PC-3 (cell line): ENCODE measurements around the gene CDIP1. TPM values are rescaled to one million over a fixed set of nuclear protein-coding genes. Genes with fewer than 3 reads are reported as not detected.

Source experiments
- ATAC-seq: fragments of 200-7000 bp; cut with Tn5 transposase; 2 replicates; pipeline ENCODE4 v1.9.1; 2020; ENCODE audit warnings: mild to moderate bottlenecking, moderate library complexity
- BruUV-seq: library from RNA; stranded (reverse); fragments of 400-500 nt; replicated peaks from 2 replicates; lab custom pipeline; 2021; lab: Mats Ljungman, UMichigan
- CTCF ChIA-PET: fragments of 300-600 bp; sonication (Branson Sonifier 250); formaldehyde crosslinking; loops from one replicate; lab custom pipeline; 2022; ENCODE audit warnings: antibody characterized with exemption; lab: Charles Lee
- POLR2A ChIA-PET: fragments of 300-600 bp; sonication (Branson Sonifier 250); formaldehyde crosslinking; loops from one replicate; lab custom pipeline; 2022; ENCODE audit warnings: antibody characterized with exemption; ENCODE audit not compliant: unreplicated experiment; lab: Charles Lee
- DNase-seq: peaks from one replicate; pipeline ENCODE4 v3.0.0-alpha.2; 2015
- H2AFZ ChIP-seq: fragments of 300-600 bp; sonication (generic); 2 replicates; pipeline ENCODE4 v1.6.0; 2016; ENCODE audit warnings: antibody characterized with exemption, low read length
- H3F3A ChIP-seq: fragments of 300-600 bp; sonication (generic); one replicate; pipeline ENCODE4 v1.6.0; 2017; ENCODE audit warnings: antibody characterized with exemption, low read length, control low read depth, mild to moderate bottlenecking; ENCODE audit not compliant: unreplicated experiment
- H3K27ac ChIP-seq: fragments of 300-600 bp; sonication (generic); 2 replicates; pipeline ENCODE4 v1.5.1; 2016; ENCODE audit warnings: mild to moderate bottlenecking, low read length
- H3K27me3 ChIP-seq: fragments of 300-600 bp; sonication (generic); 2 replicates; pipeline ENCODE4 v1.6.1; 2016; ENCODE audit warnings: low read length, mixed read lengths
- H3K36me3 ChIP-seq: fragments of 300-600 bp; sonication (generic); 2 replicates; pipeline ENCODE4 v1.6.1; 2016; ENCODE audit warnings: low read depth, mixed run types, low read length, mixed read lengths
- H3K4me1 ChIP-seq: fragments of 300-600 bp; sonication (generic); 2 replicates; pipeline ENCODE4 v1.5.1; 2016; ENCODE audit warnings: low read length; ENCODE audit not compliant: insufficient read depth
- H3K4me2 ChIP-seq: fragments of 300-600 bp; sonication (generic); 2 replicates; pipeline ENCODE4 v1.6.0; 2016; ENCODE audit warnings: low read length
- H3K4me3 ChIP-seq: fragments of 300-600 bp; sonication (generic); 2 replicates; pipeline ENCODE4 v1.5.1; 2016; ENCODE audit warnings: mild to moderate bottlenecking, low read length, mixed read lengths
- H3K79me2 ChIP-seq: fragments of 300-600 bp; sonication (generic); 2 replicates; pipeline ENCODE4 v1.6.1; 2017; ENCODE audit warnings: low read length, mixed read lengths
- H3K9ac ChIP-seq: fragments of 300-600 bp; sonication (generic); 2 replicates; pipeline ENCODE4 v1.6.0; 2016; ENCODE audit warnings: mild to moderate bottlenecking, low read length
- H3K9me2 ChIP-seq: fragments of 300-600 bp; sonication (generic); replicated peaks from 2 replicates; pipeline ENCODE4 v1.6.1; 2016; ENCODE audit warnings: mixed run types, low read length, mixed read lengths
- H3K9me3 ChIP-seq: fragments of 300-600 bp; sonication (generic); 2 replicates; pipeline ENCODE4 v1.6.1; 2016; ENCODE audit warnings: low read length, mixed read lengths
- H4K20me1 ChIP-seq: fragments of 300-600 bp; sonication (generic); 2 replicates; pipeline ENCODE4 v1.6.1; 2016; ENCODE audit warnings: low read length, mixed read lengths
- EZH2 ChIP-seq: fragments of 300-600 bp; sonication (generic); IDR thresholded peaks from one replicate; pipeline ENCODE4 v1.6.1; 2017; ENCODE audit warnings: antibody characterized with exemption, mild to moderate bottlenecking, low read length; ENCODE audit not compliant: unreplicated experiment
- EZH2phosphoT487 ChIP-seq: fragments of 300-600 bp; sonication (generic); IDR thresholded peaks from 2 replicates; pipeline ENCODE4 v1.6.1; 2018; ENCODE audit warnings: mild to moderate bottlenecking, antibody characterized with exemption, low read length, borderline replicate concordance
- intact Hi-C: fragments of 100-400 bp; cut with micrococcal nuclease; formaldehyde crosslinking; loops from 2 replicates; pipeline ENCODE4 v1.9.0; 2023
- total RNA-seq: library from RNA; depleted of rRNA; stranded (reverse); fragments of >200 nt; gene quantifications from 2 replicates; pipeline ENCODE4 v1.2.3, GENCODE V29; 2014
- TF ChIP-seq, protein P1 (sequence below): fragments of 300-600 bp; sonication (generic); conservative IDR thresholded peaks from 2 replicates; pipeline ENCODE4 v1.5.1; 2017; ENCODE audit warnings: antibody characterized with exemption, low read depth, mild to moderate bottlenecking, low read length

The CDIP1 gene
- total RNA-seq, 1 experiment from 2014 or later = 8.7 TPM

DNA sequence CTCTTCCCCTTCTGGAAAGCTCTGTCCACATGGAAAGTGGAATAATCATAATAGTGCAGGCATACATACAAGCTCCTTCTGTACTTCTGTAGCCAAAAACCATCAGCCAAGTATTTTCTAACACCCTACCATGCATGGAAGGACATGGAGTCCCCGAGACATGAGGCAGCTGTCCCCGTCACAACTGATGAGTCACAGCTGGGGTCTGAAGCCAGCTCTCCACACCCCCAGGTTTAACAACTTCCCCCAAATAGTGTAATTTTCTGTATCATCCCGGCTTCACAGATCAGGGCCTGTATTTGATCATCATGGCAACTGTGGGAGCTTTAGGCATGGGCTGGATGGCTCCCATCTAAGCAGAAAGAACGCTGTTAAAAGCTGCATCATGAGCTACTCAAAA is 34.1 kb upstream of the CDIP1 start:
- H3K27me3 ChIP-seq = no peaks in the 10 kb centered on the region
- H2AFZ ChIP-seq = no peak overlapping the region
- no peaks in the 10 kb centered on the region for H3K79me2 ChIP-seq
- H3K4me2 ChIP-seq = no peak overlapping the region
- no peak overlapping the region for H3K9ac ChIP-seq
- no peaks in the 10 kb centered on the region for H4K20me1 ChIP-seq
- no peaks in the 10 kb centered on the region for H3F3A ChIP-seq
- BruUV-seq = no TSS peak
- H3K9me3 ChIP-seq = no peaks in the 10 kb centered on the region
- no peaks in the 10 kb centered on the region for H3K9me2 ChIP-seq
- POLR2A ChIA-PET = no interaction called here
- H3K27ac ChIP-seq = no peak overlapping the region
- CTCF ChIA-PET = no interaction called here
- TF ChIP-seq, protein P1, sequence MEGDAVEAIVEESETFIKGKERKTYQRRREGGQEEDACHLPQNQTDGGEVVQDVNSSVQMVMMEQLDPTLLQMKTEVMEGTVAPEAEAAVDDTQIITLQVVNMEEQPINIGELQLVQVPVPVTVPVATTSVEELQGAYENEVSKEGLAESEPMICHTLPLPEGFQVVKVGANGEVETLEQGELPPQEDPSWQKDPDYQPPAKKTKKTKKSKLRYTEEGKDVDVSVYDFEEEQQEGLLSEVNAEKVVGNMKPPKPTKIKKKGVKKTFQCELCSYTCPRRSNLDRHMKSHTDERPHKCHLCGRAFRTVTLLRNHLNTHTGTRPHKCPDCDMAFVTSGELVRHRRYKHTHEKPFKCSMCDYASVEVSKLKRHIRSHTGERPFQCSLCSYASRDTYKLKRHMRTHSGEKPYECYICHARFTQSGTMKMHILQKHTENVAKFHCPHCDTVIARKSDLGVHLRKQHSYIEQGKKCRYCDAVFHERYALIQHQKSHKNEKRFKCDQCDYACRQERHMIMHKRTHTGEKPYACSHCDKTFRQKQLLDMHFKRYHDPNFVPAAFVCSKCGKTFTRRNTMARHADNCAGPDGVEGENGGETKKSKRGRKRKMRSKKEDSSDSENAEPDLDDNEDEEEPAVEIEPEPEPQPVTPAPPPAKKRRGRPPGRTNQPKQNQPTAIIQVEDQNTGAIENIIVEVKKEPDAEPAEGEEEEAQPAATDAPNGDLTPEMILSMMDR = no peak
- TF ChIP-seq EZH2 (no peak), EZH2phosphoT487 (no peak)
- intact Hi-C loops = no loop called here
- H3K4me1 ChIP-seq = no peaks in the 10 kb centered on the region
- ATAC-seq (no peak), DNase-seq (no peak)
- H3K36me3 ChIP-seq = no peaks in the 10 kb centered on the region
- H3K4me3 ChIP-seq = no peak overlapping the region

DNA sequence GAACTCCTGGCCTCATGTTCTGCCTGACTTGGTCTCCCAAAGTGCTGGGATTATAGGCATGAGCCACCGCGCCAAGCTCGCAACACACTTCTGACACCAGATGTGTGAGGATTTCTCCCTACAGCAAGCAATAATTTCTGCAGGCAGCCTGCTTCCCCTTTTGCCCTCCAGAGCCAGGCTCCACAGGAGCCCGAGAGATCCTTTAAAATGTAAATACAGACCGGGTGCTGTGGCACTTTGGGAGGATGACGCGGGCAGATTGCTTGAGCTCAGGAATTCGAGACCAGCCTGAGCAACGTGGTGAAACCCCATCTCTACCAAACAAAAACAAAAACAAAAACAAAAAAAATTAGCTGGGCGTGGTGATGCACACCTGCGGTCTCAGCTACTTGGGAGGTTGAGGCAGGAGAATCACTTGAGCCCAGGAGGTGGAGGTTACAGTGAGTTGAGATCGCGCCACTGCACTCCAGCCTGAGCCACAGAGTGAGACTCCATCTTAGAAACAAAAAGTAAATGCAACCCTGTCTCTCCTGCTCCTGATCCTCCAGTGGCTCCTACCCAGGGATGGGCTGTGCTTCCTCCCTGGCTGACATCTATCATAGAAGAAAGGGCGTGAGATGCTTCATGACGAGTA is 32.2 kb upstream of the CDIP1 start:
- no TSS peak for BruUV-seq

DNA sequence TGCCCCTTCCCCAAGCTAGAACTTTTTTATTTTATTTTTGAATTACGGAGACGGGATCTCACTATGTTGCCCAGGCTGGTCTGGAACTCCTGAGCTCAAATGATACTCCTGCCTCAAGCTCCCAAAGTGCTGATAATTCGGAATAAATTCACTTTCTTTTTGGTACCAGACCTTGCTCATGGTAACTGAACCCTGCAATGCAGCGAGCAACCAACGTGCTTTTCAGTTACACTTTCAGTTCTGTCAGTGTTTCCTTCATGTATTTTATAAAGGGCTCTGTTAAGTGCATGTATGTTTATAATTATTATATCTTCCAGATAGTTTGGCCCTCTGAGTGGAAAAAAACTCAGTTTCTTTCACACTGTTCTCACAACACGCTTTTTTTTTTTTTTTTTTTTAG is 31.5 kb upstream of the CDIP1 start:
- H2AFZ ChIP-seq = no peak overlapping the region
- no peak overlapping the region for H3K9ac ChIP-seq
- H3K27me3 ChIP-seq = no peaks in the 10 kb centered on the region
- no peaks in the 10 kb centered on the region for H3K4me1 ChIP-seq
- H3K79me2 ChIP-seq = no peaks in the 10 kb centered on the region
- TF ChIP-seq, protein P1 = no peak
- TF ChIP-seq EZH2phosphoT487 (no peak), EZH2 (no peak)
- H3K9me2 ChIP-seq = no peaks in the 10 kb centered on the region
- ChIA-PET POLR2A (no interaction called here), CTCF (no interaction called here)
- H3F3A ChIP-seq = no peaks in the 10 kb centered on the region
- H4K20me1 ChIP-seq = no peaks in the 10 kb centered on the region
- H3K4me3 ChIP-seq = no peak overlapping the region
- intact Hi-C loops = no loop called here
- no peak for ATAC-seq
- no peaks in the 10 kb centered on the region for H3K9me3 ChIP-seq
- DNase-seq = no peak
- no peak overlapping the region for H3K27ac ChIP-seq
- no TSS peak for BruUV-seq
- no peak overlapping the region for H3K4me2 ChIP-seq
- H3K36me3 ChIP-seq = no peaks in the 10 kb centered on the region

More for the DNA sequence above, 32.2 kb upstream of the CDIP1 start:
- Histone ChIP-seq H3K27ac (no peak overlapping the region), H3K9me3 (no peaks in the 10 kb centered on the region), H3K27me3 (no peaks in the 10 kb centered on the region), H3K4me3 (no peak overlapping the region), H3K4me2 (no peak overlapping the region), H3K4me1 (no peaks in the 10 kb centered on the region), H4K20me1 (no peaks in the 10 kb centered on the region), H3K36me3 (no peaks in the 10 kb centered on the region), H3K9me2 (no peaks in the 10 kb centered on the region), H2AFZ (no peak overlapping the region), H3K9ac (no peak overlapping the region), H3F3A (no peaks in the 10 kb centered on the region), H3K79me2 (no peaks in the 10 kb centered on the region)
- POLR2A ChIA-PET = no interaction called here
- intact Hi-C loops = no loop called here
- CTCF ChIA-PET = no interaction called here
- DNase-seq (no peak), ATAC-seq (no peak)
- TF ChIP-seq EZH2 (no peak), EZH2phosphoT487 (no peak)
- TF ChIP-seq, protein P1 = no peak
